HepG2 (cell line): ENCODE data around the gene ALK.

Source experiments
- KLF12 ChIP-seq: sonication (generic); formaldehyde crosslinking; IDR thresholded peaks from 2 replicates; pipeline ENCODE4 v1.4.0; 2020; ENCODE audit warnings: missing genetic modification reagents, borderline replicate concordance
- MXI1 ChIP-seq: IDR thresholded peaks from 3 replicates; pipeline ENCODE4 v1.6.1; 2012; ENCODE audit warnings: low read depth, low read length, inconsistent platforms, borderline replicate concordance
- NR1H2 ChIP-seq: sonication (generic); formaldehyde crosslinking; IDR thresholded peaks from 2 replicates; pipeline ENCODE4 v1.8.1; 2022; ENCODE audit warnings: low read depth, missing genetic modification reagents, borderline replicate concordance
- POLR2A ChIP-seq, 2 experiments: IDR thresholded peaks; 2 replicates each; pipeline ENCODE4 v1.6.1; 2011; ENCODE audit warnings: low read depth in 2 of 2, low read length in 2 of 2, mild to moderate bottlenecking in 1 of 2, moderate library complexity in 1 of 2; ENCODE audit not compliant: insufficient read depth in 1 of 2
- ZNF530 ChIP-seq: sonication (generic); formaldehyde crosslinking; IDR thresholded peaks from 2 replicates; pipeline ENCODE4 v1.5.0; 2020; ENCODE audit warnings: low read depth, mild to moderate bottlenecking, missing genetic modification reagents
- ZNF773 ChIP-seq: sonication (generic); formaldehyde crosslinking; IDR thresholded peaks from 2 replicates; pipeline ENCODE4 v1.4.0; 2020; ENCODE audit warnings: missing genetic modification reagents, borderline replicate concordance
- TF ChIP-seq, protein P1 (sequence below): sonication (generic); formaldehyde crosslinking; IDR thresholded peaks from 2 replicates; pipeline ENCODE4 v1.4.0; 2020; ENCODE audit warnings: missing genetic modification reagents
- TF ChIP-seq, protein P2 (sequence below): sonication (generic); formaldehyde crosslinking; IDR thresholded peaks from 2 replicates; pipeline ENCODE4 v1.5.0; 2020; ENCODE audit warnings: mild to moderate bottlenecking, missing genetic modification reagents, moderate library complexity

DNA sequence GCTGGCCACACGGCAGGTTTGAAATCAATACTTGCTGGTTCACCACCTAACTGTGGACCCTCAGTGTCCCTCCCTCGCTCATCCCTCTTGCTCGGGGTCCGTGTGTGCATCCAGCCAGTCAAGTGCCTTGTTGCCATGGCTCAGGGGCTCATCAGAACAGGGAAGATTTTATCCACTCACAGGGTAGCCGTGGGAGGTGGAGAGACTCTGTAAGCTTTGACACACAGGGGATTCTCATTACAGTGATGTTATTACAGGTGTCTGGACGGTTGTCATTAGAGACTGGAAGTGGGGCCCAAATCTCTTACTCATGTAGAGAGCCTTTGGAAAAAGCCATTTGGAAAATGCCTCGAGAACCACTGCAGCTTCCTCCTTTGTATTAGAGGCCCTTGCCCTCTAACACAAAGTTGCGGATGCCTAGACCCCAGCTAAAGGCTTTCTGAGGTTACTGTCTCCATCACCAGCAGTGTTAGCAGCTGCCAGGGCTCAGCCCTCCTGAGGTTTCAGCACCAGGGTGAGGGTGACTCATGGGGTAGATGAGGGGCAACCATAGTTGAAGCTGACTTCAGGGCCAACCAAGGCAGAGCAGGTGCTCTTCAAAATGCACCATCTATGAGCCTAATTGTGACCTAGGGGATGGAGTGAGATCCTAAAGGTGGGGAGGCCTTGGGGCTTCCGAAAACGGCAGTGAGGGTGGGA, 610.6 kb downstream of the ALK start:
- TF ChIP-seq, protein P1, sequence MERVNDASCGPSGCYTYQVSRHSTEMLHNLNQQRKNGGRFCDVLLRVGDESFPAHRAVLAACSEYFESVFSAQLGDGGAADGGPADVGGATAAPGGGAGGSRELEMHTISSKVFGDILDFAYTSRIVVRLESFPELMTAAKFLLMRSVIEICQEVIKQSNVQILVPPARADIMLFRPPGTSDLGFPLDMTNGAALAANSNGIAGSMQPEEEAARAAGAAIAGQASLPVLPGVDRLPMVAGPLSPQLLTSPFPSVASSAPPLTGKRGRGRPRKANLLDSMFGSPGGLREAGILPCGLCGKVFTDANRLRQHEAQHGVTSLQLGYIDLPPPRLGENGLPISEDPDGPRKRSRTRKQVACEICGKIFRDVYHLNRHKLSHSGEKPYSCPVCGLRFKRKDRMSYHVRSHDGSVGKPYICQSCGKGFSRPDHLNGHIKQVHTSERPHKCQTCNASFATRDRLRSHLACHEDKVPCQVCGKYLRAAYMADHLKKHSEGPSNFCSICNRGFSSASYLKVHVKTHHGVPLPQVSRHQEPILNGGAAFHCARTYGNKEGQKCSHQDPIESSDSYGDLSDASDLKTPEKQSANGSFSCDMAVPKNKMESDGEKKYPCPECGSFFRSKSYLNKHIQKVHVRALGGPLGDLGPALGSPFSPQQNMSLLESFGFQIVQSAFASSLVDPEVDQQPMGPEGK, result no peak
- TF ChIP-seq ZNF773 (CRISPR knock-in tag) (no peak), NR1H2 (CRISPR knock-in tag) (no peak), POLR2A (IDR thresholded peaks at IDR 0.05; ENCODE audit: insufficient read depth in 1 of 2, low read depth in 2 of 2, low read length in 2 of 2) (no peak), ZNF530 (no peak), KLF12 (CRISPR knock-in tag) (no peak), MXI1 (no peak)
- TF ChIP-seq, protein P2, sequence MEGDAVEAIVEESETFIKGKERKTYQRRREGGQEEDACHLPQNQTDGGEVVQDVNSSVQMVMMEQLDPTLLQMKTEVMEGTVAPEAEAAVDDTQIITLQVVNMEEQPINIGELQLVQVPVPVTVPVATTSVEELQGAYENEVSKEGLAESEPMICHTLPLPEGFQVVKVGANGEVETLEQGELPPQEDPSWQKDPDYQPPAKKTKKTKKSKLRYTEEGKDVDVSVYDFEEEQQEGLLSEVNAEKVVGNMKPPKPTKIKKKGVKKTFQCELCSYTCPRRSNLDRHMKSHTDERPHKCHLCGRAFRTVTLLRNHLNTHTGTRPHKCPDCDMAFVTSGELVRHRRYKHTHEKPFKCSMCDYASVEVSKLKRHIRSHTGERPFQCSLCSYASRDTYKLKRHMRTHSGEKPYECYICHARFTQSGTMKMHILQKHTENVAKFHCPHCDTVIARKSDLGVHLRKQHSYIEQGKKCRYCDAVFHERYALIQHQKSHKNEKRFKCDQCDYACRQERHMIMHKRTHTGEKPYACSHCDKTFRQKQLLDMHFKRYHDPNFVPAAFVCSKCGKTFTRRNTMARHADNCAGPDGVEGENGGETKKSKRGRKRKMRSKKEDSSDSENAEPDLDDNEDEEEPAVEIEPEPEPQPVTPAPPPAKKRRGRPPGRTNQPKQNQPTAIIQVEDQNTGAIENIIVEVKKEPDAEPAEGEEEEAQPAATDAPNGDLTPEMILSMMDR, result no peak
